ENCODE results near the gene BCORL1. TPM values are rescaled to one million over a fixed set of nuclear protein-coding genes. Genes with fewer than 3 reads are reported as not detected.

BCORL1 gene
- polyA plus RNA-seq, 1 donor from 2014 or later, result 1.0 TPM

DNA sequence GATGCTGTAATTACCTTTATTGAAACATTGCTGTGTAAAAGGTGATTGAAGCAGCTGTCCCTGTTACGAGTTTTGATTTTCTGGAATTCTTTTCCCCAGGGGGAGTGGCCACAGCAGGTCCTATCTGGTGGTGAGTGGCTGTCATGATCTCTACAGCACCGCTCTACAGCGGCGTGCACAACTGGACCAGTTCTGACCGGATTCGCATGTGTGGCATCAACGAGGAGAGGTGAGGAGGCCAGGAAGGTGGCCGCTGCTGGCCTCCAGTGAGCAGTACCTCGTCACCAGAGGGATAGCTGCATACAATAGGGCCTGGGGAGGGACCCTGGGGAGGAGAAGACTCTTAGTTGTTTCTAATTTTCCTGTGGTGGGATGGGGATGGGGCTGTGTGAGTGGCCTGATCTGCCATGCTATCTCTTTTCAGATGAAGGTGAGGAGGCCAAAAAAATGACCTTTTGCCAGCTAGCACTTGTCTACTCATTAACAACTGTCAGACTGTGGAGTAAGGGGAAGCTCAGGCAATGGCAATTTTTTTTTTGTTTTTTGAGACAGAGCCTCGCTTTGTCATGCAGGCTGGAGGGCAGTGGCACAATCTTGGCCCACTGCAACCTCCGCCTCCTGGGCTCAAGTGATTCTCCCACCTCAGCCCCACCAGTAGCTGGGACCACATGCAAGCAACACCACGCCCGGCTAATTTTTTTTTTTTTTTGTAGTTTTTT is 22.8 kb downstream of the BCORL1 start:
- no peak overlapping the region for H3K4me3 ChIP-seq (ENCODE audit: low read length)
- no peaks in the 10 kb centered on the region for H3K9me2 ChIP-seq (ENCODE audit: insufficient read depth, low read length)
- H3K9ac ChIP-seq (ENCODE audit: low read length), result no peak overlapping the region
- no peak for TF ChIP-seq REST (IDR thresholded peaks at IDR 0.05; ENCODE audit: borderline replicate concordance)
- TF ChIP-seq, protein P1, sequence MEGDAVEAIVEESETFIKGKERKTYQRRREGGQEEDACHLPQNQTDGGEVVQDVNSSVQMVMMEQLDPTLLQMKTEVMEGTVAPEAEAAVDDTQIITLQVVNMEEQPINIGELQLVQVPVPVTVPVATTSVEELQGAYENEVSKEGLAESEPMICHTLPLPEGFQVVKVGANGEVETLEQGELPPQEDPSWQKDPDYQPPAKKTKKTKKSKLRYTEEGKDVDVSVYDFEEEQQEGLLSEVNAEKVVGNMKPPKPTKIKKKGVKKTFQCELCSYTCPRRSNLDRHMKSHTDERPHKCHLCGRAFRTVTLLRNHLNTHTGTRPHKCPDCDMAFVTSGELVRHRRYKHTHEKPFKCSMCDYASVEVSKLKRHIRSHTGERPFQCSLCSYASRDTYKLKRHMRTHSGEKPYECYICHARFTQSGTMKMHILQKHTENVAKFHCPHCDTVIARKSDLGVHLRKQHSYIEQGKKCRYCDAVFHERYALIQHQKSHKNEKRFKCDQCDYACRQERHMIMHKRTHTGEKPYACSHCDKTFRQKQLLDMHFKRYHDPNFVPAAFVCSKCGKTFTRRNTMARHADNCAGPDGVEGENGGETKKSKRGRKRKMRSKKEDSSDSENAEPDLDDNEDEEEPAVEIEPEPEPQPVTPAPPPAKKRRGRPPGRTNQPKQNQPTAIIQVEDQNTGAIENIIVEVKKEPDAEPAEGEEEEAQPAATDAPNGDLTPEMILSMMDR (IDR thresholded peaks at IDR 0.05; ENCODE audit: poor library complexity, severe bottlenecking), result no peak
- no peak for TF ChIP-seq TAF1 (IDR thresholded peaks at IDR 0.05; ENCODE audit: low read depth)
- TF ChIP-seq RAD21 (conservative IDR thresholded peaks at IDR 0.05), result no peak
- no peak for TF ChIP-seq MXI1 (conservative IDR thresholded peaks at IDR 0.05; ENCODE audit: poor library complexity, severe bottlenecking)
- TF ChIP-seq EP300 (conservative IDR thresholded peaks at IDR 0.05; ENCODE audit: poor library complexity, severe bottlenecking), result no peak
- TF ChIP-seq EZH2 (IDR thresholded peaks at IDR 0.05; ENCODE audit: borderline replicate concordance, insufficient read depth, low read length, poor library complexity, severe bottlenecking), result no peak
- TF ChIP-seq SMC3 (conservative IDR thresholded peaks at IDR 0.05; ENCODE audit: poor library complexity), result no peak
- TF ChIP-seq POLR2AphosphoS5 (IDR thresholded peaks at IDR 0.05), result no peak
- no peaks in the 10 kb centered on the region for H3F3A ChIP-seq (ENCODE audit: insufficient read depth, low read length, poor library complexity, severe bottlenecking)
- no peaks in the 10 kb centered on the region for H3K36me3 ChIP-seq (ENCODE audit: insufficient read depth, low read length)
- H4K20me1 ChIP-seq (ENCODE audit: insufficient read depth), result no peaks in the 10 kb centered on the region
- no peak overlapping the region for H2AFZ ChIP-seq (ENCODE audit: low read depth, low read length)
- no peak overlapping the region for H3K4me2 ChIP-seq (ENCODE audit: low read length)
- H3K9me3 ChIP-seq (ENCODE audit: low read length), result no peaks in the 10 kb centered on the region
- H3K27me3 ChIP-seq (ENCODE audit: insufficient read depth, low read depth, low read length), result no peaks in the 10 kb centered on the region
- no peaks in the 10 kb centered on the region for H3K79me2 ChIP-seq (replicated peaks; ENCODE audit: insufficient read depth, low read length)
- H3K27ac ChIP-seq (ENCODE audit: low read length), result no peak overlapping the region

- H3K9me3 ChIP-seq (ENCODE audit: low read length), result no peaks in the 10 kb centered on the region
- H3K4me3 ChIP-seq (ENCODE audit: low read length), result no peak overlapping the region
- H3K4me2 ChIP-seq (ENCODE audit: low read length), result no peak overlapping the region
- H3K9me2 ChIP-seq (ENCODE audit: insufficient read depth, low read length), result no peaks in the 10 kb centered on the region
- H3K9ac ChIP-seq (ENCODE audit: low read length), result no peak overlapping the region
- no peak overlapping the region for H3K27ac ChIP-seq (ENCODE audit: low read length)
- no peak overlapping the region for H2AFZ ChIP-seq (ENCODE audit: low read depth, low read length)
- no peaks in the 10 kb centered on the region for H3F3A ChIP-seq (ENCODE audit: insufficient read depth, low read length, poor library complexity, severe bottlenecking)
- no peaks in the 10 kb centered on the region for H3K36me3 ChIP-seq (ENCODE audit: insufficient read depth, low read length)
- no peak for TF ChIP-seq POLR2AphosphoS5 (IDR thresholded peaks at IDR 0.05)
- TF ChIP-seq SMC3 (conservative IDR thresholded peaks at IDR 0.05; ENCODE audit: poor library complexity), result no peak
- TF ChIP-seq RAD21 (conservative IDR thresholded peaks at IDR 0.05), result no peak
- no peak for TF ChIP-seq TAF1 (IDR thresholded peaks at IDR 0.05; ENCODE audit: low read depth)
- no peak for TF ChIP-seq EP300 (conservative IDR thresholded peaks at IDR 0.05; ENCODE audit: poor library complexity, severe bottlenecking)
- no peak for TF ChIP-seq EZH2 (IDR thresholded peaks at IDR 0.05; ENCODE audit: borderline replicate concordance, insufficient read depth, low read length, poor library complexity, severe bottlenecking)
- TF ChIP-seq, protein P1 (IDR thresholded peaks at IDR 0.05; ENCODE audit: poor library complexity, severe bottlenecking), result no peak
- TF ChIP-seq MXI1 (conservative IDR thresholded peaks at IDR 0.05; ENCODE audit: poor library complexity, severe bottlenecking), result no peak
- TF ChIP-seq REST (IDR thresholded peaks at IDR 0.05; ENCODE audit: borderline replicate concordance), result no peak
- H4K20me1 ChIP-seq (ENCODE audit: insufficient read depth), result no peaks in the 10 kb centered on the region
- H3K27me3 ChIP-seq (ENCODE audit: insufficient read depth, low read depth, low read length), result no peaks in the 10 kb centered on the region
- no peaks in the 10 kb centered on the region for H3K79me2 ChIP-seq (replicated peaks; ENCODE audit: insufficient read depth, low read length)
Observed at GRCh38 chrX:130009658-130010223, 27.3 kb downstream of the BCORL1 start.

Measured in neural cell (in vitro differentiated cells).